Astrocyte of the cerebellum (primary cell): ENCODE data around the gene AGBL4.

Experiments
- DNase-seq: peaks from one replicate; pipeline ENCODE4 v3.0.0-alpha.2; 2011; ENCODE audit warnings: low read depth
- H3K4me3 ChIP-seq: 2 replicates; pipeline ENCODE4 v1.5.1; 2011; ENCODE audit warnings: mild to moderate bottlenecking, low read depth, low read length, moderate library complexity
- CTCF ChIP-seq: IDR thresholded peaks from 2 replicates; pipeline ENCODE4 v1.5.1; 2012; ENCODE audit warnings: low read length, low read depth, moderate library complexity, mild to moderate bottlenecking; ENCODE audit errors: missing control alignments
- in situ Hi-C: cut with HindIII; loops from 2 replicates; pipeline ENCODE4 v1.10.0; 2017; ENCODE audit warnings: low sequenced_read_pairs

Gene AGBL4

GRCh38 chr1:48876330-48876785, 1147.4 kb downstream of the AGBL4 start:
- TF ChIP-seq CTCF = no peak
- in situ Hi-C loops = no loop called here
- no peak for DNase-seq

GRCh38 chr1:48875552-48876329, 1148.0 kb downstream of the AGBL4 start:
- H3K4me3 ChIP-seq = no peak overlapping the region
- in situ Hi-C loops = no loop called here
- DNase-seq = no peak
- TF ChIP-seq CTCF = no peak

More at GRCh38 chr1:48876330-48876785, 1147.4 kb downstream of the AGBL4 start:
- H3K4me3 ChIP-seq = no peak overlapping the region

- in situ Hi-C loops = no loop called here
- no peak for TF ChIP-seq CTCF
- DNase-seq = no peak
- no peak overlapping the region for H3K4me3 ChIP-seq
Measured at GRCh38 chr1:48873944-48874343, 1149.8 kb downstream of the AGBL4 start.

GRCh38 chr1:48870596-48870995, 1153.2 kb downstream of the AGBL4 start:
- TF ChIP-seq CTCF = peak; percentile 65
- H3K4me3 ChIP-seq = no peak overlapping the region
- DNase-seq = no peak
- in situ Hi-C loops = no loop called here

GRCh38 chr1:48869116-48869893, 1154.4 kb downstream of the AGBL4 start:
- no peak overlapping the region for H3K4me3 ChIP-seq
- in situ Hi-C loops = no loop called here

GRCh38 chr1:48864913-48865312, 1158.8 kb downstream of the AGBL4 start:
- H3K4me3 ChIP-seq = no peak overlapping the region
- in situ Hi-C loops = no loop called here
- TF ChIP-seq CTCF = no peak
- DNase-seq = no peak

More at GRCh38 chr1:48869116-48869893, 1154.4 kb downstream of the AGBL4 start:
- TF ChIP-seq CTCF = peak; percentile 43
- DNase-seq = peak; percentile 33
